HG02763 (cell line): ENCODE results near the gene STRIP2.

Experiments
- ATAC-seq: cut with Tn5 transposase; IDR thresholded peaks from one replicate; pipeline ENCODE4 v1.9.1; 2021; ENCODE audit warnings: mild to moderate bottlenecking, moderate library complexity; ENCODE audit not compliant: unreplicated experiment

The STRIP2 gene

DNA sequence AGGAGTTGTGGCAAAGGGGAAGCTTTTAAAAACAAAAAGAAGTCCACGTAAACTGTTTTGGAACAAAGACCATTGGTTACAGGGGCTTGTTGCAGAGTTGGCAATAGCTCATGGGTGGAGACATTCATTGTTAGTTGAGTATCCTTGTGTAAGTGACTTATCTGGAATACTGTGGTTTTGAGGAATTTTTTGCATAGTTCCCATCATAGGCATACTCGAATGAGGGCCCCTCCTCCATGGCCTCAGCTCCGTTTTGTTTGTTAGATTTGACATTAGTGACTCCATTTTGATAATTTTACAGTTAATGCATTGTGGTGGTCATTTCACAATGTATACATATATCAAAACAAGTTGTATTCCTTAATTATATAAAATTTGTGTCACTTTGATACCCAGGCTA is 55.3 kb downstream of the STRIP2 start:
- ATAC-seq: no peak

DNA sequence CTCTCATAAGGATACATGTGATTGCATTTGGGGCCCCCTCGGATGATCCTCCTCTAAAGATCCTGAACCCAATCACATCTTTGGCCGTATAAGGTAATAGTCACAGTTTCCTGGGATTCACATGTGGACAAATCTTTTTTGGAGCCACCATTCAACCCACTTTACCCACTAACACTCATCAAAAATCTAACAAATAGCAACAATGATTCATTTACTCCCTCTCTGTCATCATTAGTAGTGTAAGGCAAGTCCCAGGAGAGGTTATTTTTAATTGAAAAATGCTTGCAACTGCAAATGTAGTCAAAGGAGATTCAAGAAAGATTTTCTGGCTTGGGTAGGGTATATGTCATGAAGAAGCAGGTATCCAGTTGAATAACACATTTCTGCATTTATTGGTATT is 58.2 kb downstream of the STRIP2 start:
- ATAC-seq: no peak

DNA sequence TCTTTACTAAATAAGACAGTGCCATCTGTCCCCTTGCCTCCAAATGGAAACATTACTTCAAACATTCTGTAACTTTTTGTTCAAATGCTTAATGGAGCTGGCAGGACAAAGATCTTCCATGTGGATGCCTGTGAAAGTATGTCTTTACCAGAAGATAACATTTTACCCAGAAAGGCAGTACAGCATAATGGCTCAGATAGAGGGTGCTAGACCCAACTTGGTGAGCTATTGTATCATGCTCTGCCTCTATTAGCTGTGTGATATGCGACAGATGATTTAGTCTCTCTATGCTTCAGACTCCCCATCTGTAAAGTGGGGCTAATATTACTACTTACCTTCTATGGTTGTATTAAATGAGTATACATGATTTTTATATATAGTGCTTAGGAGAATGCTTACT is 59.3 kb downstream of the STRIP2 start:
- no peak for ATAC-seq

DNA sequence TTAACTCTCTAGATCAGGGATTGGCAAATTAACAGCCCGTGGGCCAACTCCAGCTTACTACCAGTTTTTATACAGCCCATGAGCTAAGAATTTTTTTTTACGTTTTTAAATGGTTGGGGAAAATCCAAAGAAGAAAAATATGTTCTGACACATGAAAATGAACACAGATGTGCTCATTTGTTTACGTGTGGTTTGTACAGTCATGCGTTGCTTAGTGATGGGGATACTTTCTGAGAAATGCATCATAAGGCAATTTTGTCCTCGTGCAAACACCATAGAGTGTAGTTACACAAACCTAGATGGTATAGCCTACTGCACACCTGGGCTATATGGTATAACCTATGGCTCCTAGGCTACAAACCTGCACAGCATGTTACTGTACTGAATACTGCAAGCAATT is 59.8 kb downstream of the STRIP2 start:
- peak; percentile 57 for ATAC-seq

DNA sequence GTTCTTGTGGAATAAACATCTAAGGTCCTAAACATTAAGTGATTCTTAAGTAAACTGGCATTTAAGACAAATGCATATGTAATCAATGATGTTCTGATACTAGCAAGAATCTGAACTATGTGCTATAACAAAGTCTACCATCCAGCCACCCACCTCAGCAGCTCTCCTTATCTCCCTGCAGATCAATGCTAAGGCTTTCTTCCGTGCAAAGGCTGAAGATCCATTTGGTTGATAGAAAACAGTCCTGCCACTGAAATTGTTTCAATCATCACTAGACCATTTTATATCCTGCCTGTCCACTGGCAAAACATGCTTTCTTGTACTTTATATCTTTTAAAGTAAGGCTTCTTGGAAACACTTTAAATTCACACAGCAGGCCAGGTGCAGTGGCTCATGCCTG is 61.8 kb downstream of the STRIP2 start:
- no peak for ATAC-seq

DNA sequence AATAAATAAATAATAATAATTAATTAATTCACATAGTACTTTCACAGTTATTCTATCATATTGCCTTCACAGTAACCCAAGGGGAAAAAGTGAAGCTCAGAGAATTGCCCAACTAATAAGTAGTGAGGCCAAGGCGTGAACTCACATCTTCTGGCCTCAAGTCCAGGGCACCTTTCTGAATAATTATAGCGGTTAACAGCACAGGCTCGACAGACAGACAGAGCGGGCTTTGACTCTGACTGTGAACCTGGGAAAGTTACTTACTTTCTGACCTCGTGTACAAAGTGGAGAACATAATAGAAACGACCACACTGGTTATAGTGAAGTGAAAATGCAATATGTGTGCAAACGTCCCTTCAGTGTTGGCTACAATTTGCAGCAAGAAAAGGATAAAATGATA is 62.4 kb downstream of the STRIP2 start:
- ATAC-seq: no peak

DNA sequence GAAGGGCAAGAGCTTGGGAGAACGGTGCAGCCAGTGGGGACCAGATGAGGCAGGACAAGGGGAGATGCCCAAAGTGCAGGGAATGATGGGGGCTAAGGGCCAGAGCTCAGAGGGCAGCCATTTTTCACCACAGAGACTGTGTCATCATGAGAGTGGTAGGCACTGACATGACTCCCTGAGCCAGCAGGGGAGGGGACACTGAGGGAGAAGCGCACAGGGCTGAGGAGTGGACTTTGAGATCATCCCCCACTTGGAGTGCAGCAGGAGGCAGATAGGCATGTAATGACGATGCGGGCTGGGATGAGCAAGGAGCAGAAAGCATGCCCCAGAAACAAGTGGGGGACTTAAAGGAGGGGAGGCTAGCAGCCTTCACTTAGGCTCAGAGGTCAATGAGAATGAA is 62.9 kb downstream of the STRIP2 start:
- no peak for ATAC-seq

DNA sequence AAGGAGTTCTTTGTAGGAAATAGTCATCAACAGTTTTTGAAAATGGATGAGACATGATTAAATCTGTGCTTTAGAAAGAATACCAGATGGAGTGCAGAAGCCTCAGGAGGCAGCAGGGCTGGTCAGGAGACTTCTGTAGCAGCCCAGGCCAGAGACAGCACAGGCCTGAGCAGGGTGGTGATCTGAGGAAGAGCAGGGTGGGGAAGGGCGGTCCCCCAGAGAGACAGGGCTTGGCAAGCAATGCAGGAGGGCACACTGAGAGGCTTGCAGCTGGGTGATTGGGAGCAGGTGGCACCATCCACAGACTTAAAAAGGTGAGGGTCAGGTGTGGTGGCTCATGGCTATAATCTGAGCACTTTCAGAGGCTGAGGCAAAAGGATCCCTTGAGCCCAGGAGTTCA is 63.8 kb downstream of the STRIP2 start:
- ATAC-seq: no peak

DNA sequence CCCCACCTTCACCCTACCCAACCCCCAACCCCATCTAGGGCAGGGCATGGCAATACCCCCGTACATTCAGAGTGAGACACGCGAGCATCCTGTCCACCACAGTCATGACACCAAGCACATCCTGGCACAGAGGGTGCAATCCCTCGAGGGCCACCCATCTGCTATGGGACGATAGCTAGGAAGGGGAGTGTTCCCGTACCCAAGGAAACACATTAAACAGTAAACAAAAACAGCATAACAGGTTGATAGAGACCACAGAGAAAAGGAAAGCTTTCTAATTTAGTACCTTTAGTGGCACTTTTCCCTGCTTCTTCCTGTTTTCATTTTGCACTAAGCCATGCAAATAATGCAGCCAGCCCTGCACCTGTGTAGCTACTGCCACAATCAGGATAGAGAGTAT is 65.8 kb downstream of the STRIP2 start:
- no peak for ATAC-seq

DNA sequence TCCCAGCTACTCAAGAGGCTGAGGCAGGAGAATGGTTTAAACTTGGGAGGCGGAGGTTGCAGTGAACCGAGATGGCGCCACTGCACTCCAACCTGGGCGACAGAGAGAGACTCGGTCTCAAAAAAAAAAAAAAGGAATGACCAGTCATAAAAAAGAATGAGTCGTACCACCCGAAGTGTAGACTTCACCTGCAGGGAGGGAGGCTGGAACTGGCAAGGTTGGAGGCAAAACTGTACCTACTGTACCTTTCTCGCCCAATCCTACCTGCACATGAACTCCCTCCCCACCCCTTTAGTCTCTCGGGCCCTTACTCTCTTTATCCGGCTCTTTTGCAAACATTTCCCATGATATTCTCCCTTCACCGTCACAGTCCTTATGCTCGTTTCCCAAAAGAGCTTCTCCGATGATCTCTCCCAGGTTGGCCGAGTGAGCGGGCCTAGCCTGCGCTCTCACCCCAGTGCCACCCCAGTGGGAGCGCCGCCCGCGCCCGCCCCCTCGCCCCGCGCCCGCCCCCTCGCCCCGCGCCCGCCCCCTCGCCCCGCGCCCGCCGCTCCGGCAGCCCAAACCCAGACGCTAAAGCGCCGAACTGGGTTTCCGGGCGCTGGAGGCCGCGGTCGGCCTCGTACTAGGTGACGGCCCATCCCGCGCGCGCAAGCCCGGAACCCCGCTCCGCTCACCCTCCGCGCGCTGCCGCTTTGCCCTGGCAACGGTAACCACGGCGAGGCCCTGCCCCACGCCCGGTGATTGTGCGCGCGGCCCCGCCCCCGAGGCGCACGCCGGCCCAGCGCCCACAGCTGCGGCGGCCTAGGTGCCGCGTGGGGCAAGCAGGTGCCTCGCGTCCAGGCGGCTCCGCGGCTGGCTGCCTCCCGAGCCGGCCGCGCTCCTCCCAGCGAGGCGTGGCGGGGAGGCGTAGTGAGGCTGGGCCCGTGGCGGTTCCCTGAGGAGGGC is 67.8 kb downstream of the STRIP2 start, which contains the start of gene SMKR1:
SMKR1 (plus strand) TSS at position 772 of the 948 bp plus-strand sequence. CDS start 294 bp downstream, outside the sequence.
- peak; percentile 83 for ATAC-seq

DNA sequence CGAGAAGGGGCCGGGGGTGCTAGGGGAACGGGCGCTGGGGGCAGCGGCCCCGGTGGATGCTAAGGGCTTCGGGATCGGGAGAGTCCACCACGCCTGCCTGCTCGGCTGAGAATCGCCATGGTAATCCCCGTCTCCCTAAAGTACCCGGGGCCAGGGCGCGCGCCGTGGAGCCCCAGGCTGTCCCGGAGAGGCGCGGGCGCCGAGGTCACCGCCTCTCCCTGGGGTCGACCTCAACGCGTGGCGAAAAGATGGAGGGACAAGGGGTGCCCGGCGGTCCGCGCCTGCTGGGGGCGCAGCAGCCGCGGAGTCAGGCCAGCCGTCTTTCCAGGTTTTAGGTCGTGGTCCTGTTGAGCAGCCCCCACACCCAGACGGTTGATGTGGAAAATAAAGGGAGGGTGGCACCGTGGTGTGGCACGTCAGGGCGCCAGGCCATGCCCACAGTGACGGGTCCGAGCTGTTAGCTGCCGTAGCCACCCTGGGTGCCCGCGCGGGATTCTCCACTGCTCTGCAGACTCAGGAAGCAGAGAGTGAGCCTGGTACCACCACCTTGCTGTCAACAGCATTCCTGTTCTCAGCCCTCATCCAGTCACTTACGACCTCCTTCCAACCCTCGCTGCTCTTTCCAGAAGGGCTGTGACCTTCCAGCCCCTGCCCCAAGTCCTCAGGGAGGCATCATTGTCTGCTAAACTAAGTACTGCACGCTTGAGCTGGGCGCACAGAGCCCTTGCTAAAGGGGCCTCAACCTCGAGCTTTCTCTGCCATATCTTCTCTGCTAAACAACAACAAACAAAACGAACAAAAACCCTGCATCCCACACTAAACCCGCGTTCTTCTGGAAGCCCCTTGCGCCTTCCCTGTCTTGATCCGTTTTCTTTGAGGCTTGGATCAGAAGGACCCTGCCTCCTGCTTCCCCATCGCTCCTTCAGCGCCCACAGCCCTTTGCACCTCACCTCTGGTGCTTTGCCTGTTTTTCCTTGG is 68.8 kb downstream of the STRIP2 start:
- no peak for ATAC-seq

DNA sequence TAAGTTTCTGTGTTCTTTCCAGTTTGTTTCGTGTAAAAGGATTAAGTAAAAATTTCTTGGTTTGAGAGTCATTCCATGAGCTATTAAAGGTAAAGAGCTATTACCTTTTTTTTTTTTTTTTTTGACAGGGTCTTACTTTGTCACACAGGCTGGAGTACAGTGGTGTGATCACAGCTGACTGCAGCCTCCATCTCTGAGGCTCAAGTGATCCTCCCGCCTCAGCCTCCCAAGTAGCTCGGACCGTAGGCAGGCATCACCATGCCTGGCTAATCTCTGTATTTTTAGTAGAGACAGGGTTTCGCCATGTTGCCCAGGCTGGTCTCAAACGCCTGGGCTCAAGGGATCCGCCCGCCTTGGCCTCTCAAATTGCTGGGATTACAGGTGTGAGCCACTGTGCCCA is 69.5 kb downstream of the STRIP2 start:
- ATAC-seq: no peak

DNA sequence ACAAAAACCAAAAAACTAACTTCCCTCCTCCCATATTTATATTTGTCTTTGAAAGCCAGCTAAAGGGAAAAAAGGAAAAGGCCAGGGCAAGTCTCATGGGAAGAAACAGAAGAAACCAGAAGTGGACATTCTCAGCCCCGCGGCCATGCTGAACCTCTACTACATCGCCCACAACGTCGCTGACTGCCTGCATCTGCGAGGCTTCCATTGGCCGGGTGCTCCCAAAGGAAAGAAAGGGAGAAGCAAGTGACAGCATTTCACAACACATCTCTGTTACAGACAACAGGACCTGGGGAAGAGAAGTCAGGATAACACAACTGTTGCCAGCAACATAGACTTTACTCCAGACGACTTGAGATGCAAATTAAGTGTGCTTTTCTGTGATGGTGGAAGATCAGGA is 78.0 kb downstream of the STRIP2 start:
- no peak for ATAC-seq

DNA sequence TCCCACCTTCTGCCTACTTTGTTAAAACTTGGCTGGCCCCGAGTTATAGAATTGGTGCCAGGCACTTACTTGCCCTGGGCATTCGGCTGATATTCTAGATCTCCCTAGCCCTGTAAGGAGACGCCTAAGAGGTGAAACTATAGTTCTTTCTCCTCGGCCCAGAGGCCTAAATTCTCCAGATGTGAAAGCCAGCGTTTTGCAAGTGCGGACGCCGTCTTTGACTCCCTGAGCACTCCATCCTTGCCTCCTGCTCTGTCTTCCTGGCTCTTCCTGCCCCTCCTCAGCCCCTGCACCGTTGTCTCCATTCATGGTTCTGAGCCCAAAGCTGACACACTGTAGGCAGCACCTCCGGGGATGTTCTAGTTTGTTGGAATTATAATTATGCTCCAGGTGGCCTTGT is 79.3 kb downstream of the STRIP2 start:
- no peak for ATAC-seq

DNA sequence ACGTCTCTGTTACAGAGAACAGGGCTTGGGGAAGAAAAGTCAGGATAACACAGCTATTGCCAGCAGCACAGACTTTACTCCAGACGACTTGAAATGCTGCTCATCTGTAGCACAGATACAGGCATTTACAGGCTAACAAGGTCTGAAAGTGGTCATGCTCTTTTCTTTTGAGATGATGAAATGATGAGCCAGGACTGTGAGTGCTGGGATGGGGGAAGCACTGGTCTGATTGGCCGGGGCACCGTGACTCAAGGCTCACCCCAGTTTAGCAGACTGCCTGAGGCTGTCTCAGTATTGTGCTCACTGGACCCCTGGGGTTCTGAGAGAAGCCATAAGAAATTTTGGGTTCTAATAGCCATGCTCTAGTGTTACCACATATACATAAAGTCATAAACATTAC is 80.5 kb downstream of the STRIP2 start:
- no peak for ATAC-seq

DNA sequence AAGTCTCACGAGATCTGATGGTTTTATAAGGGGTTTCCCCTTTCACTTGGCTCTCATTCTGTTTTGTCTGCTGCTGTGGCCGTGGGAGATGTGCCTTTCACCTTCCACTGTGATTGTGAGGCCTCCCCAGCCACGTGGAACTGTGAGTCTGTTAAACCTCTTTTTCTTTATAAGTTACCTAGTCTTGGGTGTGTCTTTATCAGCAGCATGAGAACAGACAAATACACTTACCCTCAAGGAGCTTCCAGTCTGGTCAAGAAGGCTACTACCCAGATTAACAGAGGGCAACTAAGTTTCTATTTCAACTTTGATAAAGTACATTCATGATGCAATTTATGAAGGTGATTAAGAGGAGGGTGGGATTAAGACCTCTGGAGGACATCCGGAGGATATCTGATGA is 81.1 kb downstream of the STRIP2 start:
- ATAC-seq: no peak

DNA sequence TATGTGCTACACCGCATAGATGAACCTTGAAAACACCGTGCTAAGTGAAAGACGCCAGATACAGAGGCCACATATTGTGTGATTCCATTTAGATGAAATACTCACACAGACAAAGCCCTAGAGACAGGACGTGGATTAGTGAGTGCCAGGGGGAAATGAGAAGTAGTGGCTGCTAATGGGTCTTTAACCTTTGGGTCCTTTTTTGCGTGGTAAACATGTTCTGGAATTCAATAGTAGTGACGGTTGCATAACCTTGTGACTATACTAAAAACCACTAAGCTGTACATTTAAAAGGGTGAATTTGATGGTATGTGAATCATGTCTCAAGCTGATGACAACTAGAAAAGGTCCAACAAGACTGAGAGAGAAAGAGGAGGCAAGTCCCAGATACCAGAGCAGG is 83.7 kb downstream of the STRIP2 start:
- ATAC-seq: no peak

DNA sequence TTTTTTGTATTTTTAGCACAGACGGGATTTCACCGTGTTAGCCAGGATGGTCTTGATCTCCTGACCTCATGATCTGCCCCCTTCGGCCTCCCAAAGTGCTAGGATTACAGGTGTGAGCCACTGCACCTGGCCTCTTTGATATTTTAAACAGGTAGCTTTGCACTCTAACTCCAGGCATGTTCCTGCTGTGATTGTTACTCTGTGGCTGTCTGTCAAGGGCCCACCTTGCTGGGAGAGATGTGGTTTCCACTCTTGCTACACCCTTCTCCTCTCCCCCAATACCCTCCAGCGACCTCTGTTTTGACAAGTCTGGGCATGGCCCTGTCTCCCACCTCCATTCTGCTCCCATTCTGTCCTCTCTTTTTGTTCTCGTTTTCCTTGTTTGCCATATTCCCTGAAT is 85.2 kb downstream of the STRIP2 start:
- ATAC-seq: no peak

DNA sequence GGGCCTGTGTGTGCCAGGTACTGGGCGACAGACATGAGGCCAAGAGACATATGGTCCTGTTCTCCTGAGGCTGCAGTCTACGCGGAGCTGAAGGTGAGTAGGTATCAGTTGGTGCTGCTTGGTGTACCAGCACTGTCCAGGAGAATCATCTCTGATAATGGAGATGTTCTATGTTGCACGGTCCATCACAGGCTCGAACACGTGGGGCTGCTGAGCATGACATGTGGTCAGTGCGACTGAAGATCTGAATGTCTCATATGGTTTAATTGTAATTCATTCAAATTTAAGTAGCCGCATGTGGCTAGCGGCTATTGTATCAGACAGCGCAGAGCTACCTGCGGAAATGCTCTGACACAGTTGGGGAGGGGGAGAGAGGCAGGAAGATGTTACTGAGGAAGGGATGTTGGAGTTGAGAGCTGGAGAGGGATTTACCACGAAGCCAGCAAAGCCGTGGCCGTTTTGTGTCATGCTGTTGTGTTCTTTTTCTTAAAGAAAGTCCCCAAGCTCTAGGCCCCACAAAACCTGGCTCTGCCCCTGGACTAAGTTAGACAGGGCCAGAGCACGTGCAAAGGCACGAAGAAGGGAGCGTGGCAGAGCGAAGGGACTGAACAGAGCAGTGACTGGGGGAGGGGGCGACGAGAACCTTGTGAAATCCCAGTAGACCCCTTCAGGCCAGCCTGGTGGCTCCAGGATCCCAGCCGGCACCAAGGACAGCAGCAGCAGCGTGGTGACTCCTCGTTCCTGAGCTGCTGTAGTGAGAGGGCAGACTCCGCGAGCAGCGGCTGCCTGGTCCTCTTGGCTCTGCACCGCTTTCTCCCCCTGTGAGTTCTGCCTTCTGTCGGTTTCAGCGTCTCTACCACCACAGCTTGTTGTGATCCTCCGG is 88.1 kb downstream of the STRIP2 start:
- no peak for ATAC-seq

DNA sequence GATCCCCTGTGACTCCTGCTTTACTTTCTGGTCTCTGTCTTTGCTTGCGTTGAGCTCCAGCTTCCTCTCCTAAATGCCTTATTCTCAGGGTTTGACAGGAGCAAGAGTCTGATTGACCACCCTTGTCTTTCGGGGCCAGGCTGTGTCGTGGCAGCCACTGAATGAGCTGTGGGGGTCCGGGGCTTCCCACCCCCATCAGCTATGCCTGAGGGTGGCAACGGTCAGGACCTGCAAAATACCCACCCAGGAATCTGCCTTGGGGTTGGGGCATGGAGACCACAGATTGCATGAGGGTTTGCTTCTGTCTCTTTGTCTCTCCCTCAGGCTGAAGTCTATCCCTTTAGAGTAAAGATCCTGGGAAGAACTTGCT is 88.7 kb downstream of the STRIP2 start:
- no peak for ATAC-seq

DNA sequence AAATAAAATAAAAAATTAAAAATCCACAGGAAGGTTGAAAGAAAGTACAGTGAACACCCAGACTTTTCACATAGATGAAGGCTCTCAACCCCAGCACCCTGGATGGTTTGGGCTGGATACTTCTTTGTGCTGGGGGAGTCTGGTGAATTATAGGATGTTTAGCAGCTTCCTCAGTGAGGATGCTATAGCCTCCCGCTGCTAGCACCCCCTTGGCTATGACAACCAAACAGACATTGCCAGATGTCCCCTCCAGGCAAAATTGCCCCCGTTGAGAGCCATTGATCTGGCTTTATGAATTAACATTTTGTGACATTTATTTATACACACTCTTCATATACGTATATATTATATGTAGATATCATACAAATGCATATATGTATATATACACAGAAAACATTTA is 89.7 kb downstream of the STRIP2 start:
- ATAC-seq: no peak
